HG03060 (cell line): ENCODE measurements around the gene NRF1.
"Not testable (repeated sequence)": the region's sequence is repeated elsewhere in the genome, so short reads cannot be mapped to it uniquely, and the experiment has no call there.

Experiments used
- ATAC-seq: cut with Tn5 transposase; IDR thresholded peaks from one replicate; pipeline ENCODE4 v1.9.1; 2021; ENCODE audit warnings: low read depth, moderate number of reproducible peaks; ENCODE audit not compliant: unreplicated experiment

The NRF1 gene

DNA sequence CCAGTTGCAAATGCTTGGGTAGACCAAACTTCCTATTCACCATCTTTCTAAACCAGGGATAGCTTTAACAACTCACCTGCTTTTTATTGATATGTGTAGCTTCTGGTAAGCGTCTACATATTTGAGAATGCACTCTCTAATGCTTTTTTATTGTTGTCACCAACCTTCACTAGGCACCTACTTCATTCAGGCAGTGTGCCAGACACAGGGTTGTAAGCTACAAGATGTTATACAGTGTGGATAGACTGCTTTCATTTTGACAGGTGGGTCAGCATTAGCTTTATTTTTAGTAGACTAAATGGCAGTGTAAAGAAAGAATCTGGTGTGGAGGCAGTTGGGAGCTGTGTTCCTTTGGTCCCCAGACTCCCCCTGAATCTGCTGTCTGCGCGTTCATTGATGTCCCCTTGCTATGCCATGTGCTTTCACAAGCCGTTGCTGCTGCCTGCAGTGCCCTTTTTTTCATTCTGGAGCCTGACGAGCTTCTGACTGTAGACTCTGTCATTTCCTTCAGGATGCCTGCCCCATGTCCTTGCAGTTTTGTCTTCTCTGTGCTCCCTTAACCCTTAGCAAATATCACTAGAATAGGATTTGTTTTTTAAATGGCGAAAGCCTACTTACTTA lies 32.1 kb downstream of the NRF1 start:
- no peak for ATAC-seq

DNA sequence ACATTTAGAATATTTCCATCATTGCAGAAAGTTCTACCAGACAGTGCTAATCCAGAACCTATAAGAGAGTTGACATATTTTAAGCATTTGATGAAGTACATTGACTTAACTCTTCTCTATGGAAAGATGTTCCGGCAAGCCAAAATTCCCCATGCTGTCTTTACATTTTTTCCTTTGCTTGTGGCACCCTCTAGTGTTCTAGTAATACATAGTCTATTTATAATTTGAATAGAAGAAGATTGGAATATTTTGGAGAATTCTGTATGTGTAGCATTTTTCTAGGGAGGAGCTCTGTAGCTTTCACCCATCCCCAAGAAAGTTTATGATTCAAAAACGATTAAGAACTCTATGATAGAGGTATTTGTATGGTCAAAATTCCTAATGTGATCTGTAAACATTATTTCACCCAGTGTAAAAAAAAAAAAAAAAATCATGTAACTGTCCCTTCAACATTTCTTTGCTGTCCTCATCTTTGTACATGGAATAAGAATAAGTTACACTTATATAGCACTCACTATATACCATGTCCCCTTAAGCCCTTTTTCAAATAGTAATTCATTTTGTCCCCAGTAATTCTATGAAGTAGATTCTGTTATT lies 33.2 kb downstream of the NRF1 start:
- ATAC-seq = no peak

DNA sequence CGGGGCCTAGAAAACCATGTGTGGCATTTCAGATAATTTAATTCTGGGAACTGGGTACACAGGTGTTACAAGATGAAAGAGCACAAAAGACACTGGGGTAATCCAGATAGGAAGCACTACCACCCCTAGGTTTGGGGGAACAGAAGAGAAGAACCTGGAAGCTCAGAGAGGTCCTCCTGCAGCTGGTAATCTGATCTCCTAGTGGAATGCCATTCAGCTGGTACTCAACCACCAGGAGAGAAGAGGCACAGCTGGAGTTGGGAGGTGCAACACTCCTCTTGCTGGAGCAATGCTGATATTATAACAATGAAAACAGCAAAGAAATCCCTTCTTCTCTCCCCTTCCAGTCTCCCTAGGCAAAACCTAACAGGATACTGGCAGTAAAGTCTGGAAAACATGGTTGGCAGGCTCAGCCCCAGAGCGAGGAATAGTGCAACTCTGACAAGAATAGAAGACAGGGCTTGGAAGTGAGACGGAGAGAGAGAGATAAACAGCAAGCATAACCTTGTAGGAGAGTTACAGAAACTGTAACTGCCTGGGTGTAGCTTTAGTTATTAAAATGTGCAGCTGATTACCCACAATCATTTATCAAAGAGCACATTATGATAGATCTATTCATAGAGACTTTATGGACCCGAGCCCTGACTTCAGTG lies 35.0 kb downstream of the NRF1 start:
- no peak for ATAC-seq

DNA sequence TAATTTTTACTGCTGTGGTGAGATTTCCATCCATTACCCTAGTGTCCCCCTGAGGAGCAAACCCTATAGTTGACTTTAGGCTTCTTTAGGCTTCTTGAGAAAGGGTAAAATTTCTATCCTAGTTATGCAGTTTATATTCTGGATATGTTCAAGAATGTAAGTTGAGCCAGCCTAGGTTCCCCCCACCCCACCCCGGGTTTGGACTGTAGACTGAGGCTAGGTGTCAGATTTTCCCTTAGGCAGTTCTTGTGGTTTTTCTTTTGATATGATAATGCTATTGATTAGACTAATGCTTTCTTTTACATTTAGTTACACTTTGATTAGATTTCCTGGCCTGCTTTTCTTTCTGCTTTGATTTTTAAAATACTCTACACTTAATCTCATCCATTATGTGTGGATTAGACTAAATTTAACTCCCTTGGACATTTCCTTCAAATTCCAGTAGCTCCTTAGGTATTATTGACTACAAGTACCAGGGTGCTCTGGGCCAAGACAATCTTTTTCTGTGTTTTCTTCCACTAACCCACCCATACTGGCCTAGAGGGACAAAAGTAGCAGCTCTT lies 37.7 kb downstream of the NRF1 start:
- ATAC-seq = no peak

DNA sequence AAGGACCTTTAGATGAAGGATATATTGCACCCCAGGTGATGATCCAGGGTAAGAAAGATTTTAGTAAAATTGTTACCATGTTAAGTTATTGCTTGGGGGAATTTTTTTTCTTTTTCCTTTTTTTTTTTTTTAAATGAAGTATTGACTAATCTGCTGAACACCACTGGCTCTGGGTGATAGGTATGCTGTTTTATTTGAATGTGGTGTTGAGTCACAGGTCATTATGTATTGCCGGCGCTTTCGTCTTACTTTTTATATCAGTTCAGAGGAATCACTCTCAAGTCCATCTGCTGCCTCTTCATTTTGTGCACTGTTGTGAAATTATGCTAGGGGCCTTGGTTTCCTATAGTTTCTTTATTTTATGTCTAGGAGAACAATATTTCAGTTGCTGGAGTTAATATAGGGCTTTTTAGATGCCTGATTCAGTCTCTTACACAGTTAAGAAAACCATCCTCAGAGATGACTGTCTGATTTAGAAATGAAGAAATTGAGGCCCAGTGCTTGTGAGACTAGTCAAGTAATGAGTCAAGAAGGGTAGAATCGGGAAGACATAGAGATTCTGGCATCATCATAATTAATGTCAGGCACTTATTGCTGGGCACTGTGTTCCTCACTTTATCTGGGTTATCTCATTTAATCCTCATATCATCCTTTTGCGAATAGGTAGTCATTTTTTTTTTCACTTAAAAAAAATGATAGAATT lies 38.7 kb downstream of the NRF1 start:
- no peak for ATAC-seq

DNA sequence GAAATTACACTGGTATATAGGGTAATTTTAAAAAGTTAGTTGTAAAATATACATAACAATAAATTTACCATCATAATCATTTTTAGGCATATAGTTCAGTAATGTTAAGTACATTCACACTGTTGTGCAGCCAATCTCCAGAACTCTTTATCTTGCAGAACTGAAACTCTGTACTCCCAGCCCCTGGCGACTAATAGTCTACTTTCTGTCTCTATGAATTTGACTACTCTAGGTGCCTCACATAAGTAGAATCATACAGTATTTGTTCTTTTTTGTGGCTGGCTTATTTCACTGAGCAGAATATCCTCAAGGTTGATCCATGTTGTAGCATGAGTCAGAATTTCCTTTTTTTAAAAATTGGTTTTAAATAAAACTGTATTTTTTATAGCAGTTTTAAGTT lies 41.4 kb downstream of the NRF1 start:
- no peak for ATAC-seq

DNA sequence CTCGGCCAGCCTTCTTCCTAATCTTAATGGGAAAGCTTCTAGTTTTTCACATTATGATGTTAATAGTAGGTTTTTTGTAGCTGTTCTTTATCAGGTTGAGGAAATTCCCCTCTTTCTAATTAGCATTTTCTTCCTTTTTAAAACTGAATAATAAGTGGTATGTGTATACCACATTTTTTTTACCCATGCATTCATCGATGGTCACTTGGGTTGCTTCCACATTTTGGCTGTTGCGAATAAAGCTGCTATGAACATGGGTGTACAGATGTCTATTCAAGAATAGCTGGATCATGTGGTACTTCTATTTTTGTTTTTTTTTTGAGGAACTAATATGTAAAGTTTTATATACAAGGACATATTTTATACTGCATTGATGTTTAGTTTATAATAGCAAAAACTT lies 44.3 kb downstream of the NRF1 start:
- no peak for ATAC-seq

DNA sequence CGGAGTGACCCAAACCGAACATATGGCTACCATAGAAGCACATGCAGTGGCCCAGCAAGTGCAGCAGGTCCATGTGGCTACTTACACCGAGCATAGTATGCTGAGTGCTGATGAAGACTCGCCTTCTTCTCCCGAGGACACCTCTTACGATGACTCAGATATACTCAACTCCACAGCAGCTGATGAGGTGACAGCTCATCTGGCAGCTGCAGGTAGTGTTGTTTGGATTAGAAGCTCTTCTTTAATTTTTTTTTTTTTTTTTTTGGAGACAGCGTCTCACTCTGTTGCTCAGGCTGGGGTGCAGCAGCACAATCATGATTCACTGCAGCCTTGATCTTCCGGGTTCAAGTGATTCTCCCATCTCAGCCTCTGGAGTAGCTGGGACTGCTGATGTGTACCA lies 45.8 kb downstream of the NRF1 start:
- ATAC-seq = no peak

DNA sequence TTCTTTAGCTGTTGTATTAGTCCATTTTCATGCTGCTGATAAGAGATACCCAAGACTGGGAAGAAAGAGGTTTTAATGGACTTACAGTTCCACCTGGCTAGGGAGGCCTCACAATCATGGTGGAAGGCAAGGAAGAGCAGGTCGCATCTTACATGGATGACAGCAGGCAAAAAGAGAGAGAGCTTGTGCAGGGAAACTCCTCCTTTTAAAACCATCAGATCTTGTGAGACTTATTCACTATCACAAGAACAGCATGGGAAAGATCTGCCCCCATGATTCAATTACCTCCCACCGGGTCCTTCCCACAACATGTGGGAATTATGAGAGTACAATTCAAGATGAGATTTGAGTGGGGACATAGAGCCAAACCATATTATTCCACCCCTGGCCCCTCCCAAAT lies 48.4 kb downstream of the NRF1 start:
- ATAC-seq = not testable (repeated sequence)

DNA sequence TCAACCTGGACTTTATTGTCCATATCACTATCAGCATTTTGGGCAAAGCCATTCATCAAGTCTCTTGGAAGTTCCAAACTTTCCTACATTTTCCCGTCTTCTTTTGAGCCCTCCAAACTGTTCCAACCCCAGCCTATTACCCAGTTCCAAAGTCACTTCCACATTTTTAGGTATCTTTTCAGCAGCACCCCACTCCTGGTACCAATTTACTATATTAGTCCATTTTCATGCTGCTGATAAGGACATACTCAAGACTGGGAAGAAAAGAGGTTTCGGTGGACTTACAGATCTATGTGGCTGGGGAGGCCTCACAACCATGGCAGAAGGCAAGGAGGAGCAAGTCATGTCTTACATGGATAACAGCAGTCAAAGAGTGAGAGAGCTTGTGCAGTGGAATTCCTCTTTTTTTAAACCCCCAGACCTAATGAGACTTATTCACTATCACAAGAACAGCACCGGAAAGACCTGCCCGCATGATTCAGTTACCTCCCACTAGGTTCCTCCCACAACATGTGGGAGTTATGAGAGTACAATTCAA lies 50.2 kb downstream of the NRF1 start:
- no peak for ATAC-seq

DNA sequence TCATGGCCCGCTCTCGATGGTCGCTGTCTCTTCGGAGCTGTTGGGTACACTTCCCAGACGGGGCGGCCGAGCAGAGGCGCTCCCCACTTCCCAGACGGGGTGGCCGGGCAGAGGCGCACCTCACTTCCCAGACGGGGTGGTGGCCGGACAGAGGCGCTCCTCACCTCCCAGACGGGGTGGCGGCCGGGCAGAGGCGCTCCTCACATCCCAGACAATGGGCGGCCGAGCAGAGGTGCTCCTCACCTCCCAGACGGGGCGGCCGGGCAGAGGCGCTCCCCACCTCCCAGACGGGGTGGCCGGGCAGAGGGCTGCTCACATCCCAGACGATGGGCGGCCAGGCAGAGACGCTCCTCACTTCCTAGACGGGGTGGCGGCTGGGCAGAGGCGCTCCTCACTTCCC lies 51.7 kb downstream of the NRF1 start:
- not testable (repeated sequence) for ATAC-seq

DNA sequence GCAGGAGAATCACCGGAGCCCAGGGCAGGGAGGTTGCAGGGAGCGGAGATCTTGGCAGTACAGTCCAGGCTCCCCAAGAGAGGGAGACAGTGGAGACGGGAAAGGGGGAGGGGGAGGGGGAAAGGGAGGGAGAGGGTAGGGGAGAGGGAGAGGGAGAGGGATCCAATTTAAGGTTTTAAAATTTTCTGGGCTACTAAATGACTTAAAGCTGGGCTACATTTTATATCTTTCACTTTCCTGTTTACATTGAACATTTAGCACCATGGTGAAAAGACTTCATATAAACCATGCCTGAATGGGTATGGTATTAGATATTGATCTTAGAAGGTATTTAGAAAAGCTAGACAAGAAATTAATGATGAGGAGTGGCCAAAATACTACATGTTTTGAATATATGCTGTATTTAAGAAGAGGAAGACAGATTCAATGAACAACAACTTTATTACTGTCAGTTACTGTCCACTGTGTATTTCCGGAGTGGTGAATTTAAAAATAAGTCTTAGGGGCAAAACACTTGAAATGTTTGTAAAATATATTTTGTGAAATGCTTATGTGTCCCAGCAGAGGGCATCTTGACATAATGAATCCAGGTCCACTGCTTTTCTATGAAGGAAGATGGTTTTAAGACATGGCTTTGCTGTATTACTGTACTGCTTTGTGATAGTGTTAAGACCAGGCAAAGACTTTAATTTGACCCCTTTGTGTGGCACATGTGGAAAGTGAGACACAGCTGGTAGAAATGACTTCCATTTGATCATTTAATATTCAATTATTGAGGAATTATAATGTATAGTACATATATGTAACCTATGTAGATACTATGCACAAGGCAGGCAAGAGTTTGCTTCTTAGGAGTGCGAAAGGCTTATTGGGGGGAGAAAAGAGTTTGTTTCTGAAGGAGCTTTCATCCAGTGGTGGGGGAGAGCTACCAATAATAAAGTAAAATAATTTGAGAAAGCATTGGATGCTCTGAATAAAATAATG lies 52.8 kb downstream of the NRF1 start:
- ATAC-seq = no peak

DNA sequence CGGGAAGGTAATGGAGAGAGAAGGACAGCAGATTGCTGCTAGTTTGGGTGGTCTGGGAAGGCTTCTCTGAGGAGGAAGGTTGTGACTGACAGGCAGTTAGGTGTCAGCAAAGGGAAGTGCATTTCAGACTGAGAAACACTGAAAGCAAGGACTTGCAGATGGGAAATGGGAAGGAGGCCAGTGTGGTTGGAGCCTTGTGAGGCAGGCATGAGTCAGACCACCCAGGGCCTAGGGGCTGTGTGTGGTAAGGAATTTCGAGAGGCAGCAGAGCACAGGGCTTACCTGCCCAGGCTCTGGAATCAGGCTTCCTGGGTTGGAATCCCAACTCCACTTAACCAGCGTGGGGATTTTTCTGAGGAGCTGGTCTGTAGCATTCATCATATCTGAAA lies 53.5 kb downstream of the NRF1 start:
- ATAC-seq = no peak

DNA sequence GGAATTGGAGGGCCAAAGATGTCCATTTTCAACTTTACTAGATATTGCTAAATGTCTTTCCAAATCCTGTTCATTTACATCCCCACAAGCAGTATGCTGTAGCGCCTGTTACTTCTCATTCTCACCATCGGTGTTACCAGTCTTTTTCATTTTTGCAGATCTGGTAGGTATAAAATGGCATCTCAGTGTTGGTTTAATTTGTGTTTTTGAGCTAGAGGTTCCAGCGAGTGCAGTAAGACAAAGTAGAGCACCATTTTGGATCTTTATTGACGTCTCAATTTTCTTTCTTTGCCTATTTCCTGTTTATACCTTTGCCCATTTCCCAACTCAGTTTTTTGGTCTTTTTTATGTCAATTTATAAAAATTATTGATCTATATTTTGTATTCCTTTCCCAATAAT lies 55.6 kb downstream of the NRF1 start:
- no peak for ATAC-seq

DNA sequence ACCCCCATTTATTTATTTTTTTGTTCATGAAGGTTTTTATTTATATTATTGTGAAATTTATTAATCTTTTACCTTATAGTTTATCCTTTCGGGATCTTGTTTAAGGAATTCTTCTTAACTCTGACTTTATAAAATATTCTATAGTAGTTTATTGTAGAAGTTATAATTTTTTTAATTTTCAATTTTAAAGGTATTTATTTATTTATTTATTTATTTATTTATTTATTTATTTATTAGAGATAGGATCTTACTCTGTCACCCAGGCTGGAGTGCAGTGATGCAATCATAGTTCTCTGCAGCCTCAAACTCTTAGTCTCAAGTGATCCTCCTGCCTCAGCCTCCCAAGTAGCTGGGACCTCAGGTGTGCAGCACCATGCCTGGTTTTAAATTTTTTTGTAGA lies 56.0 kb downstream of the NRF1 start:
- ATAC-seq = no peak

DNA sequence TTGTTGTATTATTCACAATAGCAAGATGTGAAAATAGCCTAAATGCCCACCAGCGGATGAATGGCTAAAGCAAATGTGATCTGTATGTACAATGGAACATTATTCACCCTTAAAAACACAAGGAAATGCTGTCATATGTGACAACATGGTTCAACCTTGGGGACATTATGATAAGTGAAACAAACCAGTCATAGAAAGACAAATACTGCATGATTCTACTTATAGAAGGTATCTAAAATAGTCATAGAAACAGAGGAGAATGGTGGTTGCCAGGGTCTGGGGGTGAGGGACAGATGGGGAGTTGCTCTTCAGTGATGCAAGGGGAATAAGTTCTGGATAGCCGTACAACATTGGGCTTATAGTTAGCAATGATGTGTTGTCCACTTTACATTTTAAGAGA lies 58.4 kb downstream of the NRF1 start:
- ATAC-seq = no peak

DNA sequence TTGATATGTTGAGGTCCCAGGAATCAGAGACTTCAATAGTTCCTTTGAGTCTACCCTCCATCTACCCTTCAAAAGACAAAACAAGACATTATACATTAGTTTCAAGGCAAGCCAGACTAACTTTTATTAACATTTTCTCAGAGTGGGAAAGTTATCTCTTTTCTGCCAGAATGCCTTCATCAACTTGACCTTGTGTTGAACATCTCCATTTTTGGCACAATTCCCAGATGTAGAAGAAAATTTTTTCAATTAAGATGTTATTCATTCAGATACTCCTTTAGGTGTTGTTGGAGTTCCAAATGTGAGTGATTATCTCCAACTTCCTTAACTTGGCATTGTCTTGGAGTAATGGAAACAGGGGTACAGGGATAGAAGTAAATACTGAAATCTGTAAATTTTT lies 59.1 kb downstream of the NRF1 start:
- no peak for ATAC-seq

DNA sequence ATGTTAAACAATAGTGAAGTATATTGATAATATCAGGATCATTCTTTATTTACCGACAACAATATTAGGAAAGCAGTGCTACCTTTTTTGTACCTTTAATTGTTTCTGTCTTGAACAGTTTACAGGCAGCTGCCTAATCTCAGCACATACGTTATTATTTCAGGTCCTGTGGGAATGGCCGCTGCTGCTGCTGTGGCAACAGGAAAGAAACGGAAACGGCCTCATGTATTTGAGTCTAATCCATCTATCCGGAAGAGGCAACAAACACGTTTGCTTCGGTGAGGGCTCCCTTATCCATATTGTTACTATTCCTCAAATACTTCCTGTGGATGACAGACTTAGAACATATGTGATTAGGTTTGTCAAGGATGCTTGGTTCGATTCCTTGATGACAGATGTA lies 59.7 kb downstream of the NRF1 start:
- ATAC-seq = no peak

DNA sequence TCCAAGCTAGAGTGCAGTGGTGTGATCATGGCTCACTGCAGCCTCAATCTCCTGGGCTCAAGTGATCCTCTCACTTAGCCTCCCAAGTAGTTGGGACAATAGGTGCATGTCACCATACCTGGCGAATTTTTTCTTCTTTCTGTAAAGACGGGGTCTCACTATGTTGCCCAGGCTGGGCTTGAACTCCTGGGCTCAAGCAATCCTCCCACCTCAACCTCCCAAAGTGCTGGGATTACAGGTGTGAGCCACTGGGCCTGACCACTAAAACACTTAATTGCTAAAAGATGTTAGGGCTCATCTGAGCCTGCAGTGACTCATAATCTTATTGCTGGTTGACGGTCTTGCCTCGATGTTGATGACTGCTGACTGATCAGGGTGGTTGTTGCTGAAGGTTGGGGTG lies 63.0 kb downstream of the NRF1 start:
- not testable (repeated sequence) for ATAC-seq

DNA sequence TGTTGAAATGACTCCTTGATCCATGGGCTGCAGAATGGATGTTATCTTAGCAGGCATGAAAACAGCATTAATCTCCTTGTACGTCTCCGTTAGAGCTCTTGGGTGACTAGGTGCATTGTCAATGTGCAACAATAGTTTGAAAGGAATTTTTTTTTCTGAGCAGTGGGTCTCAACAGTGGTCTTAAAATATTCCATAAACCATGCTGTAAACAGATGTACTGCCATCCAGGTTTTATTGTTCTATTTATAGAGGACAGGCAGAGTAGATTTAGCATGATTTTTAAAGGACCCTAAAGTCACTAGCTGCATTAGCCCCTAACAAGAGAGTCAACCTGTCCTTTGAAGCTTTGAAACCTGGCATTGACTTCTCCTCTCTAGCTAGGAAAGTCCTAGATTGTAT lies 64.0 kb downstream of the NRF1 start:
- no peak for ATAC-seq
